ENCODE data around the gene HNRNPA2B1.

DNA sequence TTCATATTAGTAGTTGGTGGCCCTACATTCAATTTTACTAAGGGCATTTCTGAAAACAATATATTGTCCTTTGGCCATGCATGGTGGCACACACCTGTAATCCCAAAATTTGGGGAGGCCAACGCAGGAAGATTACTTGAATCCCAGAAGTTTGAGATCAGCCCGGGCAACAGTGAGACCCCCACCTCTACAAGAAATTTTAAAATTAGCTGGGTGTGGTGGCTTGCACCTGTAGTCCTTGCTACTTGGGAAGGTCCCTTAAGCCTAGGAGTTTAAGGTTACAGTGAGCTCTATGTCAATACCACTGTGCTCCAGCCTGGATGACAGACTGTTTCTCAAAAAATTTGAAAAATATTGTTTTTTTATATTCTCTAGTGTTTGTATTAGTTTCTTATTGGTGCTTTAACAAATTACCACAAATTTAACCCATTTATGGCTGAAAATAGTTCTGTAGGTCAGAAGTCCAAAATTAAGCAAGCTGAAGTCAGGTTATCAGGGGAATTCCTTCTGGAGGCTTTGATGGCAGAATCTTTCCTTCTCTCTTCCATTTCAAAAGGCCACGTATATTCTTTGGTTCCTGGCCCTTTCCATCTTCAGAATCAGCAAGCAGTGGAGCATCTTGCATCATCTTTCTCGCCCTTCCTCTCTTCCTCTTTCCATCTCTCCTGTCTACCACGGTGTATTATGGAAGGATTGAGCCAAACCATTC is 13.4 kb upstream of the HNRNPA2B1 start:
- no peak for TF ChIP-seq ARNT (IDR thresholded peaks at IDR 0.05)
- no peak for TF ChIP-seq FOXA1 (IDR thresholded peaks at IDR 0.05)
- no peak for TF ChIP-seq FOXK2 (IDR thresholded peaks at IDR 0.05)
- no peak for TF ChIP-seq BHLHE40 (IDR thresholded peaks at IDR 0.05; ENCODE audit: borderline replicate concordance)
- TF ChIP-seq, protein P1, sequence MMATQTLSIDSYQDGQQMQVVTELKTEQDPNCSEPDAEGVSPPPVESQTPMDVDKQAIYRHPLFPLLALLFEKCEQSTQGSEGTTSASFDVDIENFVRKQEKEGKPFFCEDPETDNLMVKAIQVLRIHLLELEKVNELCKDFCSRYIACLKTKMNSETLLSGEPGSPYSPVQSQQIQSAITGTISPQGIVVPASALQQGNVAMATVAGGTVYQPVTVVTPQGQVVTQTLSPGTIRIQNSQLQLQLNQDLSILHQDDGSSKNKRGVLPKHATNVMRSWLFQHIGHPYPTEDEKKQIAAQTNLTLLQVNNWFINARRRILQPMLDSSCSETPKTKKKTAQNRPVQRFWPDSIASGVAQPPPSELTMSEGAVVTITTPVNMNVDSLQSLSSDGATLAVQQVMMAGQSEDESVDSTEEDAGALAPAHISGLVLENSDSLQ (IDR thresholded peaks at IDR 0.05): no peak
- no peak for TF ChIP-seq TARDBP (IDR thresholded peaks at IDR 0.05)

All from HEK293T (cell line).